ENCODE results near the gene HECTD2. TPM values are rescaled to one million over a fixed set of nuclear protein-coding genes. Genes with fewer than 3 reads are reported as not detected.

Gene HECTD2
- total RNA-seq, 1 donor, result 17.8 TPM

GRCh38 chr10:91552274-91553095 lies 142.3 kb downstream of the HECTD2 start:
- peak; percentile 46 for TF ChIP-seq CTCF (IDR thresholded peaks at IDR 0.05; ENCODE audit: insufficient read depth, low read length)
- H3K4me3 ChIP-seq (ENCODE audit: low read depth, low read length), result peak overlapping the region; percentile 10
- DNase-seq (ENCODE audit: low read depth), result peak; percentile 25

GRCh38 chr10:91555455-91555854 lies 145.3 kb downstream of the HECTD2 start:
- H3K4me3 ChIP-seq (ENCODE audit: low read depth, low read length), result no peak overlapping the region
- no peak for DNase-seq (ENCODE audit: low read depth)
- no peak for TF ChIP-seq CTCF (IDR thresholded peaks at IDR 0.05; ENCODE audit: insufficient read depth, low read length)

GRCh38 chr10:91556691-91557566 lies 146.8 kb downstream of the HECTD2 start:
- H3K4me3 ChIP-seq (ENCODE audit: low read depth, low read length), result no peak overlapping the region
- no peak for DNase-seq (ENCODE audit: low read depth)
- TF ChIP-seq CTCF (IDR thresholded peaks at IDR 0.05; ENCODE audit: insufficient read depth, low read length), result no peak

- no peak overlapping the region for H3K4me3 ChIP-seq (ENCODE audit: low read depth, low read length)
- no peak for DNase-seq (ENCODE audit: low read depth)
- TF ChIP-seq CTCF (IDR thresholded peaks at IDR 0.05; ENCODE audit: insufficient read depth, low read length), result no peak
These were observed 147.5 kb downstream of the HECTD2 start for GRCh38 chr10:91557651-91558111.

- H3K4me3 ChIP-seq (ENCODE audit: low read depth, low read length), result no peak overlapping the region
- TF ChIP-seq CTCF (IDR thresholded peaks at IDR 0.05; ENCODE audit: insufficient read depth, low read length), result no peak
- no peak for DNase-seq (ENCODE audit: low read depth)
These were observed 148.3 kb downstream of the HECTD2 start for GRCh38 chr10:91558473-91558872.

- TF ChIP-seq CTCF (IDR thresholded peaks at IDR 0.05; ENCODE audit: insufficient read depth, low read length), result no peak
- H3K4me3 ChIP-seq (ENCODE audit: low read depth, low read length), result no peak overlapping the region
- DNase-seq (ENCODE audit: low read depth), result no peak
These were observed 149.0 kb downstream of the HECTD2 start for GRCh38 chr10:91559169-91559568.

Measured in fibroblast of the aortic adventitia (primary cell).